ENCODE data around the gene SH3BGRL3.
A peak's percentile ranks its signal among the peaks of the same experiment; 100 is the strongest.

- TF ChIP-seq, protein P1, sequence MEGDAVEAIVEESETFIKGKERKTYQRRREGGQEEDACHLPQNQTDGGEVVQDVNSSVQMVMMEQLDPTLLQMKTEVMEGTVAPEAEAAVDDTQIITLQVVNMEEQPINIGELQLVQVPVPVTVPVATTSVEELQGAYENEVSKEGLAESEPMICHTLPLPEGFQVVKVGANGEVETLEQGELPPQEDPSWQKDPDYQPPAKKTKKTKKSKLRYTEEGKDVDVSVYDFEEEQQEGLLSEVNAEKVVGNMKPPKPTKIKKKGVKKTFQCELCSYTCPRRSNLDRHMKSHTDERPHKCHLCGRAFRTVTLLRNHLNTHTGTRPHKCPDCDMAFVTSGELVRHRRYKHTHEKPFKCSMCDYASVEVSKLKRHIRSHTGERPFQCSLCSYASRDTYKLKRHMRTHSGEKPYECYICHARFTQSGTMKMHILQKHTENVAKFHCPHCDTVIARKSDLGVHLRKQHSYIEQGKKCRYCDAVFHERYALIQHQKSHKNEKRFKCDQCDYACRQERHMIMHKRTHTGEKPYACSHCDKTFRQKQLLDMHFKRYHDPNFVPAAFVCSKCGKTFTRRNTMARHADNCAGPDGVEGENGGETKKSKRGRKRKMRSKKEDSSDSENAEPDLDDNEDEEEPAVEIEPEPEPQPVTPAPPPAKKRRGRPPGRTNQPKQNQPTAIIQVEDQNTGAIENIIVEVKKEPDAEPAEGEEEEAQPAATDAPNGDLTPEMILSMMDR (conservative IDR thresholded peaks at IDR 0.05; ENCODE audit: low read depth in 2 of 2), result peak; percentile 69 to 77
- no peak for TF ChIP-seq EZH2 (IDR thresholded peaks at IDR 0.05; ENCODE audit: low read depth, unreplicated experiment)
- peak; percentile 89 for TF ChIP-seq POLR2AphosphoS5 (IDR thresholded peaks at IDR 0.05; ENCODE audit: low read depth)
- peak; percentile 52; the same call in 1 of the 2 replicates for TF ChIP-seq CREB1 (CRISPR knock-in tag; IDR thresholded peaks at IDR 0.05; ENCODE audit: low read depth)
- no peak for TF ChIP-seq EZH2phosphoT487 (IDR thresholded peaks at IDR 0.05; ENCODE audit: unreplicated experiment)
- TF ChIP-seq, protein P2, sequence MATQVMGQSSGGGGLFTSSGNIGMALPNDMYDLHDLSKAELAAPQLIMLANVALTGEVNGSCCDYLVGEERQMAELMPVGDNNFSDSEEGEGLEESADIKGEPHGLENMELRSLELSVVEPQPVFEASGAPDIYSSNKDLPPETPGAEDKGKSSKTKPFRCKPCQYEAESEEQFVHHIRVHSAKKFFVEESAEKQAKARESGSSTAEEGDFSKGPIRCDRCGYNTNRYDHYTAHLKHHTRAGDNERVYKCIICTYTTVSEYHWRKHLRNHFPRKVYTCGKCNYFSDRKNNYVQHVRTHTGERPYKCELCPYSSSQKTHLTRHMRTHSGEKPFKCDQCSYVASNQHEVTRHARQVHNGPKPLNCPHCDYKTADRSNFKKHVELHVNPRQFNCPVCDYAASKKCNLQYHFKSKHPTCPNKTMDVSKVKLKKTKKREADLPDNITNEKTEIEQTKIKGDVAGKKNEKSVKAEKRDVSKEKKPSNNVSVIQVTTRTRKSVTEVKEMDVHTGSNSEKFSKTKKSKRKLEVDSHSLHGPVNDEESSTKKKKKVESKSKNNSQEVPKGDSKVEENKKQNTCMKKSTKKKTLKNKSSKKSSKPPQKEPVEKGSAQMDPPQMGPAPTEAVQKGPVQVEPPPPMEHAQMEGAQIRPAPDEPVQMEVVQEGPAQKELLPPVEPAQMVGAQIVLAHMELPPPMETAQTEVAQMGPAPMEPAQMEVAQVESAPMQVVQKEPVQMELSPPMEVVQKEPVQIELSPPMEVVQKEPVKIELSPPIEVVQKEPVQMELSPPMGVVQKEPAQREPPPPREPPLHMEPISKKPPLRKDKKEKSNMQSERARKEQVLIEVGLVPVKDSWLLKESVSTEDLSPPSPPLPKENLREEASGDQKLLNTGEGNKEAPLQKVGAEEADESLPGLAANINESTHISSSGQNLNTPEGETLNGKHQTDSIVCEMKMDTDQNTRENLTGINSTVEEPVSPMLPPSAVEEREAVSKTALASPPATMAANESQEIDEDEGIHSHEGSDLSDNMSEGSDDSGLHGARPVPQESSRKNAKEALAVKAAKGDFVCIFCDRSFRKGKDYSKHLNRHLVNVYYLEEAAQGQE (IDR thresholded peaks at IDR 0.05; ENCODE audit: unreplicated experiment), result peak; percentile 29
- no peak for TF ChIP-seq JUNB (IDR thresholded peaks at IDR 0.05; ENCODE audit: unreplicated experiment)
- TF ChIP-seq, protein P3, sequence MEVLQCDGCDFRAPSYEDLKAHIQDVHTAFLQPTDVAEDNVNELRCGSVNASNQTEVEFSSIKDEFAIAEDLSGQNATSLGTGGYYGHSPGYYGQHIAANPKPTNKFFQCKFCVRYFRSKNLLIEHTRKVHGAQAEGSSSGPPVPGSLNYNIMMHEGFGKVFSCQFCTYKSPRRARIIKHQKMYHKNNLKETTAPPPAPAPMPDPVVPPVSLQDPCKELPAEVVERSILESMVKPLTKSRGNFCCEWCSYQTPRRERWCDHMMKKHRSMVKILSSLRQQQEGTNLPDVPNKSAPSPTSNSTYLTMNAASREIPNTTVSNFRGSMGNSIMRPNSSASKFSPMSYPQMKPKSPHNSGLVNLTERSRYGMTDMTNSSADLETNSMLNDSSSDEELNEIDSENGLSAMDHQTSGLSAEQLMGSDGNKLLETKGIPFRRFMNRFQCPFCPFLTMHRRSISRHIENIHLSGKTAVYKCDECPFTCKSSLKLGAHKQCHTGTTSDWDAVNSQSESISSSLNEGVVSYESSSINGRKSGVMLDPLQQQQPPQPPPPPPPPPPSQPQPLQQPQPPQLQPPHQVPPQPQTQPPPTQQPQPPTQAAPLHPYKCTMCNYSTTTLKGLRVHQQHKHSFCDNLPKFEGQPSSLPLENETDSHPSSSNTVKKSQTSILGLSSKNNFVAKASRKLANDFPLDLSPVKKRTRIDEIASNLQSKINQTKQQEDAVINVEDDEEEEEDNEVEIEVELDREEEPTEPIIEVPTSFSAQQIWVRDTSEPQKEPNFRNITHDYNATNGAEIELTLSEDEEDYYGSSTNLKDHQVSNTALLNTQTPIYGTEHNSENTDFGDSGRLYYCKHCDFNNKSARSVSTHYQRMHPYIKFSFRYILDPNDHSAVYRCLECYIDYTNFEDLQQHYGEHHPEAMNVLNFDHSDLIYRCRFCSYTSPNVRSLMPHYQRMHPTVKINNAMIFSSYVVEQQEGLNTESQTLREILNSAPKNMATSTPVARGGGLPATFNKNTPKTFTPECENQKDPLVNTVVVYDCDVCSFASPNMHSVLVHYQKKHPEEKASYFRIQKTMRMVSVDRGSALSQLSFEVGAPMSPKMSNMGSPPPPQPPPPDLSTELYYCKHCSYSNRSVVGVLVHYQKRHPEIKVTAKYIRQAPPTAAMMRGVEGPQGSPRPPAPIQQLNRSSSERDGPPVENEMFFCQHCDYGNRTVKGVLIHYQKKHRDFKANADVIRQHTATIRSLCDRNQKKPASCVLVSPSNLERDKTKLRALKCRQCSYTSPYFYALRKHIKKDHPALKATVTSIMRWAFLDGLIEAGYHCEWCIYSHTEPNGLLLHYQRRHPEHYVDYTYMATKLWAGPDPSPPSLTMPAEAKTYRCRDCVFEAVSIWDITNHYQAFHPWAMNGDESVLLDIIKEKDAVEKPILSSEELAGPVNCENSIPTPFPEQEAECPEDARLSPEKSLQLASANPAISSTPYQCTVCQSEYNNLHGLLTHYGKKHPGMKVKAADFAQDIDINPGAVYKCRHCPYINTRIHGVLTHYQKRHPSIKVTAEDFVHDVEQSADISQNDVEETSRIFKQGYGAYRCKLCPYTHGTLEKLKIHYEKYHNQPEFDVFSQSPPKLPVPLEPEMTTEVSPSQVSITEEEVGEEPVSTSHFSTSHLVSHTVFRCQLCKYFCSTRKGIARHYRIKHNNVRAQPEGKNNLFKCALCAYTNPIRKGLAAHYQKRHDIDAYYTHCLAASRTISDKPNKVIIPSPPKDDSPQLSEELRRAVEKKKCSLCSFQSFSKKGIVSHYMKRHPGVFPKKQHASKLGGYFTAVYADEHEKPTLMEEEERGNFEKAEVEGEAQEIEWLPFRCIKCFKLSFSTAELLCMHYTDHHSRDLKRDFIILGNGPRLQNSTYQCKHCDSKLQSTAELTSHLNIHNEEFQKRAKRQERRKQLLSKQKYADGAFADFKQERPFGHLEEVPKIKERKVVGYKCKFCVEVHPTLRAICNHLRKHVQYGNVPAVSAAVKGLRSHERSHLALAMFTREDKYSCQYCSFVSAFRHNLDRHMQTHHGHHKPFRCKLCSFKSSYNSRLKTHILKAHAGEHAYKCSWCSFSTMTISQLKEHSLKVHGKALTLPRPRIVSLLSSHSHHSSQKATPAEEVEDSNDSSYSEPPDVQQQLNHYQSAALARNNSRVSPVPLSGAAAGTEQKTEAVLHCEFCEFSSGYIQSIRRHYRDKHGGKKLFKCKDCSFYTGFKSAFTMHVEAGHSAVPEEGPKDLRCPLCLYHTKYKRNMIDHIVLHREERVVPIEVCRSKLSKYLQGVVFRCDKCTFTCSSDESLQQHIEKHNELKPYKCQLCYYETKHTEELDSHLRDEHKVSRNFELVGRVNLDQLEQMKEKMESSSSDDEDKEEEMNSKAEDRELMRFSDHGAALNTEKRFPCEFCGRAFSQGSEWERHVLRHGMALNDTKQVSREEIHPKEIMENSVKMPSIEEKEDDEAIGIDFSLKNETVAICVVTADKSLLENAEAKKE (CRISPR knock-in tag; IDR thresholded peaks at IDR 0.05), result no peak
- no peak for TF ChIP-seq ETS1 (IDR thresholded peaks at IDR 0.05)
- TF ChIP-seq NANOG (IDR thresholded peaks at IDR 0.05; ENCODE audit: borderline replicate concordance), result no peak
- TF ChIP-seq ZNF331 (CRISPR knock-in tag; IDR thresholded peaks at IDR 0.05; ENCODE audit: low read depth), result no peak
- no peak for TF ChIP-seq ZNF114 (CRISPR knock-in tag; IDR thresholded peaks at IDR 0.05)
These were observed at the start of gene SH3BGRL3 for GRCh38 chr1:26279456-26280332.

Measured in GM23338 (cell line).